ENCODE results near the gene RPRD1B.
A peak's percentile ranks its signal among the peaks of the same experiment; 100 is the strongest.
"Not testable (repeated sequence)": the region's sequence is repeated elsewhere in the genome, so short reads cannot be mapped to it uniquely, and the experiment has no call there.

Gene RPRD1B

DNA sequence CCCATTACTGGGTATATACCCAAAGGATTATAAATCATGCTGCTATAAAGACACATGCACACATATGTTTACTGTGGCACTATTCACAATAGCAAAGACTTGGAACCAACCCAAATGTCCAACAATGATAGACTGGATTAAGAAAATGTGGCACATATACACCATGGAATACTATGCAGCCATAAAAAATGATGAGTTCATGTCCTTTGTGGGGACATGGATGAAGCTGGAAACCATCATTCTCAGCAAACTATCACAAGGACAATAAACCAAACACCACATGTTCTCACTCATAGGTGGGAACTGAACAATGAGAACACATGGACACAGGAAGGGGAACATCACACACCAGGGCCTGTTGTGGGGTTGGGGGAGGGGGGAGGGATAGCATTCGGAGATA, 73.8 kb downstream of the RPRD1B start:
- DNase-seq (ENCODE audit: low spot score): not testable (repeated sequence)

DNA sequence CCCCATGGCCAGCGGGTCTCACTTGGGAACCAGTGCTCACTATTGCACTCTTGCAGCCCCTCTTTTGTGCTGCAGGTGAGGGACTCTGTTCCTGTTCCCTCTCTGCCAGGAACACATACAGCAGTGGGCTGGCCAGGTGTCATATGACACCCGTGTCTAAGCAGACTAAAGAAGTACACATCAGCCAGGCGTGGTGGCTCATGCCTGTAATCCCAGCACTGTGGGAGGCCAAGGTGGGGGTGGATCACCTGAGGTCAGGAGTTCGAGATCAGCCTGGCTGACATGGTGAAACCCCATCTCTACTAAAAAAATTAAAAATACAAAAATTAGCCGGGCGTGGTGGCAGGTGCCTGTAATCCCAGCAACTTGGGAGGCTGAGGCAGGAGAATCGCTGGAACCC, 74.4 kb downstream of the RPRD1B start:
- DNase-seq (ENCODE audit: low spot score): not testable (repeated sequence)

- peak; percentile 47 for DNase-seq (ENCODE audit: low spot score)
Observed at GRCh38 chr20:38108438-38108985, 75.0 kb downstream of the RPRD1B start.

GRCh38 chr20:38108986-38109541, 75.5 kb downstream of the RPRD1B start:
- peak; percentile 10 for DNase-seq (ENCODE audit: low spot score)

GRCh38 chr20:38109591-38110524, 76.3 kb downstream of the RPRD1B start:
- peak; percentile 91 for DNase-seq (ENCODE audit: low spot score)

GRCh38 chr20:38110525-38111178, 77.1 kb downstream of the RPRD1B start:
- no peak for DNase-seq (ENCODE audit: low spot score)

DNA sequence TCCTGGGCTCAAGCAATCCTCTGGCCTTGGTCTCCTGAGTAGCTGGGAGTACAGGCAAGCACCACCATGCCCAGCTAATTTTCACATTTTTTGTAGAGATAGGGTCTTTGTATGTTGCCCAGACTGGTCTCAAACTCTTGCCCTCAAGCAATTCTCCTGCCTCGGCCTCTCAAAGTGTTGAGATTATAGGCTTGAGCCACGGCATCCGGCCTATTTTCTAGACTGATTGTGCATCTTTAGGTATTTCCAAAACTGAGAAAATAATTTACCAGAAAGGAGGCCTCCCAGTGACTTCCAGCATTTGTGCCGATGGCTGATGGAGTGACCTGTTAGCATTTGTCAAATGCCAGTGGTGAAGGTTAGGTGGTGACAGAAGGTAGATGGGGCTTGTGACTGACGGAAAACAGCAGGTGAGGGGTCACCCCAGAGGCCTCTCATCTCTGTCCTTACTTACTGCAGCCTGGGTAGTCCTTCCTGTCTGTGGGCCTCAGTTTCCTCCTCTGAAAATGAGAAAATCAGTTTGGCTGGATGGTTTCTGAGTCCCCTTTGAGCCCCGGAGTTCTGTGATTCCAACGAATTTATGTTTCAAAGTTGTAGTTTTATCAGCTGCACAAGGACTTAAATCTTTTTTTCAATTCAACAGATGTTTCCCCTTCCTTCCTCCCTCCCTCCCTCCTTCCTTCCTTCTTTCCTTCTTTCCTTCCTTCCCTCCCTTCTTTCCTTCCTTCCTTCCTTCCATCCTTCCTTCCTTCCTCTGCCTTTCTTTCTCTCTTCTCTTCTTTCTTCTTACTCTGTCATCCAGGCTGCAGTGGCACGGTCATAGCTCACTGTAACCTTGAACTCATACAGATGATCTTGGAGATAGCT, 78.1 kb downstream of the RPRD1B start:
- no peak for DNase-seq (ENCODE audit: low spot score)

DNA sequence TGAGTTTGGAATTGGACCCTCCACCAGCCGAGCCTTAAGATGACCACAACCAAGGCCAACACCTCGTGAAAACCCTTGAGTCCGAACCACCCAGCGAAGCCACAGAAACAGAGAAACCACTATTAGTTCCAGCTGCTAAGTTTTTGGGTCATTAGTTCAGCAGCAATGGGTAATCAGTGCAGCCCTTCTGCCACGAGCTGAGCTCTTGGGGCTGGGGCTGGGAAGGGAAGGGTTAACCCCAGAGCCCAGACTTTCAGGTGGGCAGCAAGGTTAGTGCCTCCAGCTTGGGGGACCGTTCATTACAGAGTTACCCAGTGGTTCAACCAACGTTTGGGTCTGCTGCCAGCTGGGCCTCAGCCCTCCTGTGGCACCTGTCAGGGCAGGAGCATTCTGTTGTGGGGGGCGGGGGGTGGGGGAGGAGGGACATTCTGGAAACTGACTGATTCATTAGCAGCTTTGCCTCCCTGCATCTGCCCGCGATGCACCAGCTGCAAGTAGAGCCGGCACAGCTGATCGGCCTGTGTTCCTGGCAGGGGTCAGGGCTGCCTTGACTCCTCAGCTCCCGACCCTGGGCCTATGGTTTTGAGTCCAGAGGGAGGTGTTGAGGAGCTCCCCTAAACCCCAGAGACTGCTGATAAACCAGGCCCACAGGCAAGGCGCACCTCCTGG, 78.8 kb downstream of the RPRD1B start:
- DNase-seq (ENCODE audit: low spot score): no peak

- DNase-seq (ENCODE audit: low spot score): no peak
Observed at GRCh38 chr20:38112930-38113294, 79.4 kb downstream of the RPRD1B start.

- no peak for DNase-seq (ENCODE audit: low spot score)
Observed at GRCh38 chr20:38113401-38114325, 80.1 kb downstream of the RPRD1B start.

- DNase-seq (ENCODE audit: low spot score): peak; percentile 43
Observed at GRCh38 chr20:38114353-38114791, 80.8 kb downstream of the RPRD1B start.

GRCh38 chr20:38115205-38115604, 81.7 kb downstream of the RPRD1B start:
- no peak for DNase-seq (ENCODE audit: low spot score)

GRCh38 chr20:38115896-38116295, 82.3 kb downstream of the RPRD1B start:
- DNase-seq (ENCODE audit: low spot score): no peak

DNA sequence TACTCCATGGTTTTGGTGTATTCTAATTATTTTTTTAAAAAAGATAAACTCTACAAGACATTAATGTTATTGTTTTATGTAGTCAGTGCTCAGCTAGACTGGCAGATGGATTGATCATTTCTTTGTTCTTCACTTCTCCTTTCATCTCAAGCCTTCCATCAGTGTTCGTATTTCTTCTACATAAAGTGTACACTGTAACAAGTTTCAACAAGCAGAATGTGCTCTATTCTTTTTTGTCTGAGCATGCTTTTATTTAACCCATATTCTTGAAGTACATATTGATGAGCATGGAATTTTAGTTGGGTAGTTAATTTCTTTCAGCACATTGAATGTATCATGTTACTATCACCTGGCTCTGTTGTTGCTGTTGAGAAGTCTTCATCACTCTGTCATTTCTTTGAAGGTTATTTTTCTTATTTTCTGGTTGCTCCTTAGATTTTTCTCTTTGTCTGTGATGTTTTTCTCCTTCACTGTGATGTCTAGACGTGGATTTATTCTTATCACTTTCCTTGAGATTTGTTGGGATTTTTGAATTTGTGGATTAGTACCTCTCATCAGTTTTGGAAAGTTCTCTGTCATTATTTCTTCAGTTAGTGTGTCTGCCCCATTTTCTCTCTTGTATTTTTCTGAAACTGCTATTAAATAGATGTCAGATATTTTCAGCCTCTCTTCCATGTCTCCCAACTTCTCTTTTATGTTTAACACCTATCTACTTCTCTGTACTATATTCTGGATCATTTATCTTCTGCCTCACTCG, 83.0 kb downstream of the RPRD1B start:
- DNase-seq (ENCODE audit: low spot score): no peak

DNA sequence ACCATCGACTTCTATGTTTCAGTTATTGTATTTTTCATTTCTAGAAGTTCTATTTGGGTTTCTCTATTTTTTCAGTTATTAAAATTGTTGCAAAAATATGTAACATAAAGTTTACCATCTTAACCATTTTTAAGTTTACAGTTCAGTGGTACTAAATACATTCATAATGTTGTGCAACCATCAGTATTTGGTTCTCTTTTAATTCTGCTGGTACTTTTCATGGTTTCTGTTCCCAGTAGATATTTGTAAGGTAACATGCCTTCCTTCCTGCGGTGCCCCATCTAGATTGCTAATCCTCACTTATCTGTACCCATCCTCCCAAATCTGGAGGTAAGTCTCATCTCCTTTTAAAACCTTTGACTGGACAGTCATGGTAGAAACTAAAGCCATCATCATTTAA, 83.7 kb downstream of the RPRD1B start:
- no peak for DNase-seq (ENCODE audit: low spot score)

GRCh38 chr20:38117635-38118034, 84.1 kb downstream of the RPRD1B start:
- DNase-seq (ENCODE audit: low spot score): peak; percentile 31

DNA sequence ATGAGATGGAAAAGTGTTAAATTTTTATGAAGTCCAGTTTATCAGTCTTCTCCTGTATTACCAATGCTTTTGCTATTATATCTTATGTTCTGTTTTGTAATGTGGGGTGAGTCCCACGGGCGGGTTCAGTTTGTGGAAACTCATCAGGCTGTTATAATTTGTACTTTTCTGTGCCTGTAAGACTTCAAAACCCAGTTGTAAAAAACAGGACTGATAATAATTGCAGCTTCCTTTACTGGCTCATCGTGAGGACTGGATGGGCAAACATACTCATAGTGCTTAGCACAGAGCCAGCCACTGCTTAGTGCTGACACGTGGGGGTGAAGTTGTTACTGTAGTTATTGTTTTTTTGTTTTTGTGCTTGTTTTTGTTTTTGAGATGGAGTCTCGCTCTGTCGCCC, 85.9 kb downstream of the RPRD1B start:
- DNase-seq (ENCODE audit: low spot score): no peak

GRCh38 chr20:38120625-38120988, 87.1 kb downstream of the RPRD1B start:
- no peak for DNase-seq (ENCODE audit: low spot score)

- DNase-seq (ENCODE audit: low spot score): no peak
Observed at GRCh38 chr20:38121741-38122140, 88.2 kb downstream of the RPRD1B start.

Measured in AG08395 (cell line).